ENCODE results near the gene RIC3.
"Not testable (repeated sequence)": the region's sequence is repeated elsewhere in the genome, so short reads cannot be mapped to it uniquely, and the experiment has no call there.

RIC3 gene

DNA sequence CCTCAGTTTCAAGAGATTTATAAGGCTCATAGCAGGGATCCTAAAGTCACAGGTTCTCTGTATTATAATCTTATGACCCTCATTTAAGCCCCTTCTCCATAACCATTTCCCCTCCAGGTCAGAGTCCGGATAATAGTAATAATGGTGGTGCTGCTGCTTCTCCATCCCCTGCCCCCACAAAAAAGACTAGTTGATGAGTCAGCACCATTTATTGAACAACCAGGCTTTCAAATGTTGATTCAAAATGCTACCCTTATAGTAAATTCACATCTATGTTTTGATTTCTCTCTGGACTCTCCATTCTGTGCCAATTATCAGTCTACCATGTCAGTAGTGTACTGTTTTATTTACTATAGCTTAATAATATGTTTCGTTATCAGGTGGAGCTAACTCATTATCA lies 17.6 kb upstream of the RIC3 start:
- DNase-seq, result no peak

DNA sequence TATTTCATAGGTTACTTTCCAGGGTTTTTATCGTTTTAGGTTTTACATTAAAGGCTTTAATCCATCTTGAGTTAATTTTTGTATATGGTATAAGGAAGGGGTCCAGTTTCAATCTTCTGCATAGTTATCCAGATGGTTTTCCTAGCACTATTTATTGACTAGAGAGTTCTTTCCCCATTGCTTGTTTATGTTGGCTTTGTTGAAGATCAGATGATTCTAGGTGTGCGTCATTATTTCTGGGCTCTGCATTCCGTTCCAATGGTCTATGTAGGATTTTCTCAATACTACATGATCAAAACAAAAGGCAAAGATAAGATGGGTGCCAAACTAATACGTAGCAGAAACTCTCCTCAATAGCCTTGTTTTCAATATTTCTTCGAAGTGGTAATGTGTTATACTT lies 14.3 kb upstream of the RIC3 start:
- DNase-seq, result no peak

DNA sequence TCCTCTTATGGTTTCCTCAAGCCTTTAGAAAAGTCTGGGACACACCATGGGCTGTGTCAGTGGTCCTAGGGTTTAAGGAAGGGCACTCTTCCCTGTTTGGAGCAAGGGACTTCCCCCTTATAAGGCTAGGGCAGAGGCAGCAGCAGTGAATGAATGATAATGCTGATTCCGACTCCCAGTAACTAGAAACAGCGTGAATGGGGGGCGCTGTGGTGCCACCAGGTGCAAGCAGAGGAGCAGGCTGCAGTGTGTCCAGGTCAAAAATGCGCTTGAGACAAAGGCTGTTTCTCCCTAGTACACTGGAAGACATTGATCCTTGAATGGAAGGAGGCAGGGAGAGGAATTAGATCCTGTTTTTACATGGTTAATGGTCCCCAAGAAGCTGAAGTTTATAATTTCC lies 11.6 kb upstream of the RIC3 start:
- no peak for DNase-seq

DNA sequence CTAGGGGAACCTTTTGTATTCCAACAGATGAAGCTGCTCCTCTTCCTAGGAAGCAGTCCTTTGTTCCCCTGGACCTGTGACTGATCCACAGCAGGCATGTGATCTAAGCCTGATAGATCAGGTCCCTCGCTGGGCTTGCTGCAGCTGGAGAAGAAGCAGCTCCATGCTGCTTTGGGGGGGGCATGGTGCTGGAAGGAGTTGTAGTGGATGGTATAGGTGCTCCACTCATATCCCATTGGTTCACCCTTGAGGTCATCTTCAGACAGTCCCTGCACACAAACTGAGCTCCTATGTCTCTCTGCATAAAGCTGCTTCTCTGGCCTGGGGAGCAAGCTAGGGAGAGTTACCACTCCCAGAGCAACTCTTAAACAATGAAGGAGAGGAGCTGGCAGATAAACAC lies 9.5 kb upstream of the RIC3 start:
- DNase-seq, result no peak

DNA sequence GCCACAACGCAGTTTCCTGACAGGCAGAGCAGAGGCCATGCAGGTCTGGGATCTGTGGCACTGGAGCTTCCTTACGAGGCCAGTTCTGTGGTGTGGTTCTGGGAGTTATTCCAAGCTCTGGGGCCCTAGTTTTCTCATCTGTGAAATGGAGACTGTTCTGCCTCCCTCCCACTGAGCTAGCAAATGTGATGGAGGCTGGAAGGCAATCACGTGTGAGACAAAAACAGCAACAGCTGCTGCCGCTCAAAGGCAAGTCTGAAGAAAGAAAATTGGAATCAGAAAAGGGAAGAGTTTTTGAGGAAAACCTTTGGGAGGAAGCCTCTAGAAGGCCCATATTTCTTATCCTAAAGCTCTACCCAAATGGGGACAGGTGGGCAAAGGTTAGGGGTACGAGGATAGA lies 8.3 kb upstream of the RIC3 start:
- DNase-seq, result peak; percentile 2

DNA sequence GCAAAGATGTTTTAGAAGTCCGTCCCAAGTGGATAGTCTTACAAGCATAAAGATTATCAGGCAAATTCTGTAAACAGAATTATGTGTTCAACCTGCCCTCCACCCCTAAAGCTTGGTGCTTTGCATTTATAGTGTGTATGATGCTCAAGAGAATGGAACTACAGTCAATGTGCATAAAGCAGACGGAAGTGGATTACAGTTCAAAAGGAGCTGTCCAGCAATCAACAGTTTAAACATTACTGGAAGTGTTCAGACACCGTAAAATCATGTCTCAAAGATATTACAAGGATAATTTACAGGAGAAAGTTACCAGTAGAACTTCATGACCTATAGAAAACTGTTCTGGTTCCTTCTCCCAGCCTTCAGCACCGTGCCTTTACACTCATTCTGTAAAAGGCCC lies 1.0 kb downstream of the RIC3 start:
- no peak for DNase-seq

DNA sequence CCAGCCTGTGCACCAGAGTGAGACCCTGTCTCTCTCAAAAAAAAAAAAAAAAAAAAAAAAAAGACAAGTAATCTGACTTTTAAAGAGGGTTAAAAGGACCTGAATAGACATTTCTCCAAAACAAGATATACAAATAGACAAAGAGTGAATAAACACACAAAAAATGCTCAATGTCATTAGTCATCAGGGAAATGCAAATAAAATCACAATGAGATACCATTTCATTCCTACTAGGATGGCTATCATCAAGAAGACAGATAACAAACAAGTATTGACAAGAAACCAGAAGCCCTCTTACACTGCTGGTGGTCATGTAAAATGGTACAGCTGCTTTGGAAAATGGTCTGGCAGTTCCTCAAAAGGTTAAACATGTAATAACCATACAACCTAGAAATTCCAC lies 4.1 kb downstream of the RIC3 start:
- no peak for DNase-seq

DNA sequence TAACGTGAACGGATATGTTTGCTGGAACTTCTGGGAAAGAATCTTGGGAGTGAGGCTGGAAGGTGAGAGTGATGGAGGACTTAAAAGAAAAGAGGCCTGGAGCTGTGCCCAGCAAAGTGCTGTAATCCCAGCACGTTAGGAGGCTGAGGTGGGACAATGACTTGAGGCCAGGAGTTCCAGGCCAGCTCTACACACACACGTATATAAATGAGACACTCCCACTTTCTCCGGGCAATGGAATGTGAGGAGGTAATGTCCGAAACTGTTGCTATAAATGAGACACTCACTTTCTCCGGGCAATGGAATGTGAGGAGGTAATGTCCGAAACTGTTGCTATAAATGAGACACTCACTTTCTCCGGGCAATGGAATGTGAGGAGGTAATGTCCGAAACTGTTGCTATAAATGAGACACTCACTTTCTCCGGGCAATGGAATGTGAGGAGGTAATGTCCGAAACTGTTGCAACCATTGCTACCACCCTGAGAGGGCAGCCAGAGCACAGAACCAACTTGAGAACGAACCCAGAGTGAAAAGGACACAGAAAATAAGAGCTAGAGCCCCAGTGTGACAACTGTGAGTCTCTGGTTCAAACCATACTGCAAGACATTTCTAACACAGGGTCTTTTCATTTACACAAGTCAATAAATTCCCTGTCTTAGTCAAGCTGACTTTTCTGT lies 7.1 kb downstream of the RIC3 start:
- DNase-seq, result not testable (repeated sequence)

DNA sequence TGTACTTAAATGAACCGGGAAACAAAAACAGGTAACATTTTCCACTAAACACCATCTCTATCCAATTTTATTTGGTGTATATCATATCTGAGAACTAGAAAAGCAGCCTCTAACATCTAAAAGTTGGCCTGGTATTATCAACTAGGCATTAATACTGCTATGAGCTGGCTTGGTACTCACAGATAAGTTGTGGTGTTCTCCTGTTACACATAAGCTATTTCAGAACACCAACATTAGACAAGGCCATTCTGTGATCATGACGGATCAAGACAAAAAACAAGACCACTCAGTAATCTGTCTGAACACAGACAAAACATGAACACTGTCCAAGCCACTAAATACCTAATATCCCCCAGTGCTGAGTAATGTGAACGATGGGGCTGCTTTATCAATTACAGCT lies 11.9 kb downstream of the RIC3 start:
- no peak for DNase-seq

DNA sequence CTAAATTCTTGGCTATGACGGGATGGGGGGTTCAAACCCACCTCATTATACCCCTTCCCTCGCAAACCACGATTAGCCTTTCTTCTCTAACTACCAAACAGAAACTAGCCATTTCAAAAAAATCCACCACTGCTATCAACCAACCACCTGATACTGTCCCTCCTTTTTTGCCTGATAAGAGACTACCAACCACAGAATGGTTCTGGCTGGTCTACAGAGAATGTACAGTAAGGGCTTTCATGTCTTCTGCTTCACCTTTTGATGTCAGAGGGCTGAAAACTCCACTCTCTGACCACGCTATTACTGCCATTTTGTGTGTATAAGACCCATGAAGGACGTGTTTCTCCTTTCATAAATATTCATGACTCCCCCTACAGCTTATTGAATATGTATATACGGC lies 19.1 kb downstream of the RIC3 start:
- no peak for DNase-seq

DNA sequence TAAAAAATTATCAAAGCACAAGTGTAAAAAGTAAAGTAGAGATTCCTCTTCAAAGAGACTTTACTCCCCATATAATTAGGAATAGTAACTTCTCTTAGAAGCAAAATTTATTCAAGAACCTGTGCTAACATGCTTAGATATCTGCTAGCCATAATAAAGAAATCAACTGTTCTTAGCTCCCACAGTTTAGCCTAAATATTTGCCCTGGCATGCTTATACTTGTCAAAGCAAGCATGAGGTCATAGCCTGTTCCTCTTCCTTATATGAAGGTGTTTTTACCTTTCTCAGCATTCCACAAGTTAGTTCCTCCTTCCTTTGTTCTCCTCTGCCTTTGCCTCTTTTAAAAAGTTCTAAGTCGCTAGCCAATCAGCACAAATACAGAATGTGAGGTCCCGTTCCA lies 30.3 kb downstream of the RIC3 start:
- no peak for DNase-seq

DNA sequence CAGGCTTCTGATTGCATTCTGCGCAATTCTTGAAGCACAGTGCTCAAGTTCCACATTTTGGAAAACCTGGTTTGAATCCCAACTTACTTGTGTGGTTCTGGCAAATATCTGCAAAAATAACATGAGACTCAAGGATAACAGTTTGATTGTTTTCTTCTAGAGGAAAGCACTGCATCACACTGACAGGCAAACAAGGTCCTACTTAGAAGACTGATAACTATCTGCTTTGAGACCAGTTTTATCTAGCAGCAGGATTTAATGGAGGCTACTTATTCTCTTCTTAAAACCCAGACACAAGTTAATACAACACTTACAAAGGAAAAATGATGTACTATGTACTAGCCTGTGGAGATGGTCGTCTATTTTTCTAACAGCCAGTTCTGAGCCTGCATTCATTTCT lies 41.4 kb downstream of the RIC3 start:
- DNase-seq, result no peak

DNA sequence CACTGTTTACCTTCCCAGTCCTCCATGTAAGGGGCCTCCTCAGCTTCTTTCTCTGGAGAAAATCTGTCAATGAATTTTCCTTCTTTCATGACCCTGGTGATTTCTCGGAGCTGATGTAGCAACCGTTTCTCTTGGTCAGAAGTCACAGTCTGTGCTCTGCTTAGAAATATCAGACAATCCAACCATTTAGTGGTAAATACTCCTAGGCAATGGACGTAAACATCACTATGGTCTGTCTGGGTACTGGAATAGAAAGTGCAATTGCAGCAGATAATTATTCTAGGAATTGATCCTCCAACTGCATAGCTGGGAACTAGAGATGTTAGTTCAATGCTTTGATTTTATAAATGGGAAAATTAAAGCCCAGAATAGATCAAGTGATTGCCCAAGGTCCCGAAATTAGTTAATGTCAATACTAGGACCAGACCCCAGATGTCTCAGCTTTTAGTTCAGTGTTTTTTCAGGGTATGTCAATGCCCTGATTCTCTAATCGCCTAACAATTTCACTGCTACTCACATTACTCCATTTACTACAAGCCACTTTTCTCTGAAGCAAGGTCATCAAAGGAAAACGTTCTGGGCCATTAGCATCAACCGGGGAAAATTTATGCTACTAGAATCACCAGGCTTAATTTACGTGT lies 42.1 kb downstream of the RIC3 start:
- no peak for DNase-seq

DNA sequence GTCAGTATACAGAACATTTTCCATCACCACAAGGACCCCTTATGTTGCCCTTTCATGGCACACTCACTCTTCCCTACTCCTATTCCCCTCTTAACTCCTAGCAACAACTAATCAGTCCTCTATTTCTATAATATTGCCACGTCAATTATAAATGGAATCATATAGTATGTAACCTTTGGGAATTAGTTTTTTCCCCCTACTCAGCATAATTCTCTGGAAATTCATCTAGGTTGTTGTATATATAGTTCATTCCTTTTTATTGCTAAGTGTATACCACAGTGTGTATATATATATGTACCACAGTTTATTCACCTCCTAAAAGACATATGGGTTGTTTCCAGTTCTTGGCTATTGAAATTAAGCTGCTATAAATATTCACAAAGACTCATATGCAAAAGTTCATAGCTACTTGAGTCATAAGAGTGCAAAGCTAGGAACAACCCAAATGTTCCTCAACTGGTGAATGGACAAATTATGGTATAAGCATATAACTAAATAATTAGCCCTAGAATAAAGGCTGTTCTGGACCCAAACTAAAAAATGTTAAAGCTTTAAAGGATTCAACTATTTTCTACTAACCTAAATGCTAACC lies 46.6 kb downstream of the RIC3 start:
- no peak for DNase-seq

DNA sequence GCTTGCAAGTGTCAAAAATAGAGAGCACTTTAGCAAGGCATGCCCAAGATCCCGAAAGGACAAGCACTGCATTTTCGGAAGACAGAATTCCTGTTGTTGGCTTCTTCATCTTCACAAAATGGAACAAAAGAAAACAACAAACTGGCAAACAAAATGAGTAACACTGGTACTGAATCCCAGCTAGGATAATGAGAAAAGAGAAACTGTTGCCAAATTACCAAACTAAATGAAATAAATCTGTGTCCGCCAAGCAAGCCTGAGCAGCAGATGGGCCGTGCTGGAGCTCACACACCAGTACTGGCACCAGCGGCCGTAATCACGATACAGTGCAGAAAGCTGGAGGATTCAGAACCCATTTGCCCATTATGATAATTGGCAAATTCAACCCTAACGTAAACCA lies 57.2 kb downstream of the RIC3 start:
- peak; percentile 16 for DNase-seq

DNA sequence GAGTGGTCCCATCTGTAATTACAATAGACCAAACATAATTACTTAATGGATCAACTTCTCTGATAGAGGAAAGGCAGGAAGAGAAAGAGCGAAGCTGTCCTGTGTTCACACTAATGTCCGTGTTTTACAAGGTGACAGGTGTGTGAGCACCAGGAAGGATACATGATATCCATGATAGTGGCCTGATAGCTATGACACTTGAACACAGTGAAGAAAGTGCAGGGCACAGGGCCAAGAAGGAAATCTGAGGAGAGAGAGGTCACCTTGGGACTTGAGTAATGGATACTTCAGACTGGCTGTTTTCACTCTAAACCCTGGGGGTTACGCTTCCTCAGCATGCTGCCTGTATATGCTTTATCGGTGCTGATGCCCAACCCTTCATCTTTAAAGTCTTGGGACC lies 58.4 kb downstream of the RIC3 start:
- no peak for DNase-seq

DNA sequence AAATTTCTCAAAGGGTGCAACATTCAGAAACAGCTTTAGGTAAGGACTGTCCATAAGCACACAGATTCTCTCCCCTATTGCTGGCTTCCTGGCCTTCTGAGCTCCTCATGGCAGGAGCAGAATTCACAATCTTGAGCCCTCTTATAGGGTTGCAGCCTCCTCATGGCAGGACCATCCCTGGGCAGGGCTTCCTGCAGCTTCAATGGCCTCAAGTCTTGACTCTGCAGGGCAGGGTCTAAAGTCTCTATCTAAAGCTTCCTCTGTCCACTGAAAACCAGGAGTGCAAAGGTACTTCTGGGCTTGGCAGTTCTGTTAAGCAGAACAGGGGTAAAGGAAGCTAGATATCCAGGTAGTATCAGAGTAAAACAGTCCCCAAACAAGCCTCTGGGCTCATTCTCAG lies 59.1 kb downstream of the RIC3 start:
- DNase-seq, result no peak

DNA sequence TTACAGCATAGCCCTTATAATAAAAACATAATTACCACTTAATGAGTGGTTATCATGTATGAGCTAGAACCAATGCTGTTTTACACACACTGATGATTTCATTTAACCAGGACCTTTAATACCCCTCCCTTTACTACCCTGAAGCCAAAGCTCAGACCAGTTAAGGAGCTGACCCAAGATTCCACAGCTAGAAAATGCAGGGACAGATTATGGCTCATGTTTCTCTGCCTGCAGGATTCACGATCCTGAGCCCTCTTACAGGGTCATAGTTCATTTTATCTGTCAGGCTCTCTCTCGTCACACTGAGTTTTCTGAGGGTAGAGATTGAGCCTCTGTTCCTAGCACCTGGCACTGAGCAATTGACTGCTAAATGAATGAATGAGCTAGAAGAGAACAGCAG lies 60.4 kb downstream of the RIC3 start:
- DNase-seq, result no peak

DNA sequence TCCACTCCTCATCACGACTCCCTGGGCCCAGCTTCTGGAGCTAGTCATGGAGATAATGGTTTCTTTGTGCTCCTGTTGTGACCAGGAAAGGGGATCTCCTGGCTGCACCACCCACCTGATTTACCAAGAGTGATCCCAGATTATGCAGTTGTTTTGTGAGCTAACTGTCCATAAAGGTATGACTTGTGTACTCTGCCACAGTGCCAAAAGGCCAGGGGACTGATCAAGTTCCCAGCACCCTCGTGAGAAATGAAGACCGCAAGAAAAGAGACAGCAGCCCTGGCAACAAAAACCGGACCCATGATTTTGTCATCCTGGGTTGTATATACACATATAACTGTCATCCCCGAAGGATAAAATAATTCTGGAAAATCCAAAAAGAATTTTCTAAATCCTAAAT lies 61.2 kb downstream of the RIC3 start:
- DNase-seq, result no peak

DNA sequence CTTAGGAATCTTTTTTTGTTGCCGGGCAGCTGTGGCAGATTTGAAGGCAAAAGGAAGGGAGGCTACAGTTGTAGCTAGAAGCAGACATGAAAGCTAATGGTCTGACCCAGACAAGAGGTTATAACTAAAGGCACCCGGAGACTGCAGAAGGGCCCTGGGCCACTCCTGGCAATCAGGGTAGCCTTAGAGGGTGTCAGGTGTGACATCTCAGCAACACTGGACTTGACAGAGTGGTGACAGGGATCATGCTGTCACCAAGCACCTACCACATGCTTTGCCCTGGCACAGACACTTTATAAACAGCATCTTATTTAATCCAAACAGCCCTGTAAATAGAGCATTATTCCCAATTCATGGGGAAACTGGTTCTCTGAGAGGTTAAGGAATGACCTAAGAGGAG lies 62.1 kb downstream of the RIC3 start:
- no peak for DNase-seq

DNA sequence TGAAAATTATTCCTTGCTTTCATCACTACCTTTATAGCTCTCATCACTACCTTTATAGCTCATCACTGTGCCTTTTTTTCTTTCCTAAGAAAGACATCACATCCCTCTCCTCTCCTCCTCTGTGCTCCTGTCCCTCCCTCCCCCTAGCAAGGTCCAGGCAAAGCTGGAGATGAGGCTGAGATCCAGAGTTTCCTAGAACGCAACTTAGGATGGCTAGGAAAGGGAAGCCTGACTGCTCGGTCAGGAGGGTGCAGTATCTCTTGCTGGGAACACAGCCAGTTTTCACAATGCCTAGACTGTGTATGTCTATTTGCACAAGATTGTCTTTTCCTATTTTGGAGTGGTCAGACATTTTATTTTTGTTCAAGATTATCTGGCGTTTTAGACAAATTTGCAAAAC lies 63.2 kb downstream of the RIC3 start:
- no peak for DNase-seq

DNA sequence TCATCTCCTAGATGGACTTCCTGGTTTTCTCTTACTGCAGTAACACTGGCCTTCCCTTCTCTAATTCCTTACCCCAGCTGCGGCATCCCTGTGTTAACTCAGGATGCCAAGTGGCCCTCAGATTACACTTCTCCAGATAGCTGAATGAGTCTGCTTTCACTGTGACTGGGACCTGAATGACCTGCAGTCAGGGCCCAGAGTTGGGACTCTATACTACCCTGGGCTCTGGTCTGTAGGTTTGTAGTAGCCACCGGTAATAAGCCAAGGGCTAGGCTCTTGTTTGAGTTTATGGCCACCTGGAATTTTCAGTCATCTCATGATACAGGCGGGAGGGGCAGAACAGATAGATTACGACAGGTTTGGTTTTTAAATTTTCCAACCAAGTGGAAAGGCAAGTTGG lies 63.7 kb downstream of the RIC3 start:
- no peak for DNase-seq

DNA sequence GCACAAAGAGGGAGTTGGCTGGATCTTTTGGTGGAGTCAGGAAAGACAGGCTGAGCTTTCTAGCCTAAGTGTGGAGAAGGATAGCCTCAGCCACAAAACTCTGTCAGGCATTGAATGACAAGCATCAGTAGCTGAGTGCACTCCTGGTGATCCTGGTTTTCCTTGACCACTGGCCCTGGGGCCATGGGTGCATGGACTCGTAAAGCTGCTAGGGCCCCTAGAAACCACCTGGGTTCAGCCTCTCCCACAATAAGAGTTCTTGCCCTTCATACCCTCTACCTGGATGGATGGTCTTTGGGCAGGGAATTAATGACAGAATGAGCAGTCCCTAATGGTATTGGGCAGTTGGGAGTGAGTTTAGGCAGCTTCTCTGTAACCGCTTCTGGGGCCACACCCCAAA lies 64.9 kb downstream of the RIC3 start:
- DNase-seq, result no peak

DNA sequence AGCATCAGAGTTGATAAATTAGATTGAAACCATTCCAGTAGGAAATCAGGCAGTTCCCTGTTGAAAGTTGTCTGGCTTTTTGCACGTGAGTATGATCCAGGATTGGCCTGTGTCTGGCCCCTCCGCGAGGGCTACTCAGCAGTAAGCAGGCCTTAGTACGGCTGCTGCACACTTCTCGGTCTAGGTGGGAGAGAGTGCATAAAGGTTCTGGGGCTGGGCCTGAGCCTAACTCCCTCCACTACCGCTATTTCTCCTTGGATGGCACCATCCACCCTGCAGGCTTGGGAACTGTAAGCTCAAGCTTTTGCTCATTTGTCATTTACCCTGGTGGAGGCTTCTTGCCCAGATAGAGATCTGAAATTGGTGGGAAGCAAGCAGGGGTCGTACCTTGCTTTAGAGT lies 65.9 kb downstream of the RIC3 start:
- no peak for DNase-seq

All from NCI-H1694 treated with DMSO at 0.1 percent for 48 hours (cell line).